GM12874 (cell line): ENCODE measurements around the gene PPP1R16B.

Experiments used
- CTCF ChIP-seq: IDR thresholded peaks from 2 replicates; pipeline ENCODE4 v1.5.1; 2011; ENCODE audit warnings: low read depth, mild to moderate bottlenecking, control low read depth, low read length, moderate library complexity; ENCODE audit not compliant: insufficient read depth

The PPP1R16B gene

DNA sequence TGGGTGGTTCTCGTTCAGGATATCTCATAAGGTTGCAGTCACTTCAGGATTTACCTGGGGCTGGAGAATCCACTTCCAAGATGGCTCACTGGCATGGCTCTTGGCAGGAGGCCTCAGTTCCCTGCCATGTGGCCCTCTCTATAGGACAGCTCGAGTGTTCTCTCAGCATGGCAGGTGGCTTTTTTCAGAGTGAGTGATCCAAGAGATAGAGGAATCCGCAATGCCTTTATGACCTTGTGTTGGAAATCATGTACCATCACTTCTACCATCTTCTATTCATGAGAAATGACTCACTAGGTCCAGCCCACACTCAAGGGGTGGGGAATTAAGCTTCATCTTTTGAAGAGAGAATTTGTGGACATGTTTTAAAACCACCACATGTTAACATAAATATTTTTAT, 37.8 kb downstream of the PPP1R16B start:
- TF ChIP-seq CTCF = no peak

DNA sequence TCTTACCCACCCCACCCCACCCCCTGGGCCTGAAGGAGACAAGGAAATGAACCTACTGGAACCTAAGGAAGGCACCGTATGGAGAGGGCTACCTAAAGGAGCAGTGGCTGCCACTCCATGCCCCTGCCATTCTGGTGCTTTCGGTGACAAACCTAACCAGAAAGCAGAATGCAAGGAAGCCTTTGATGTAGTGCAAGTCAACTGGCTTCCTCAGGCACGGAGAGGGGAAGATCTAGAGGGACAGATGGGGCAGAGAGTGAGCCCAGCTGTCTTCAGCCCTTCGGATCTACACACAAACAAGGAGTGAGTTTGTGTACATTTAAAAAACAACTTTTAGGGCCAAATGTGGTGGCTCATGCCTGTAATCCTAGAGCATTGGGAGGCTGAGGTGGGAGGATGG, 39.5 kb downstream of the PPP1R16B start:
- no peak for TF ChIP-seq CTCF

DNA sequence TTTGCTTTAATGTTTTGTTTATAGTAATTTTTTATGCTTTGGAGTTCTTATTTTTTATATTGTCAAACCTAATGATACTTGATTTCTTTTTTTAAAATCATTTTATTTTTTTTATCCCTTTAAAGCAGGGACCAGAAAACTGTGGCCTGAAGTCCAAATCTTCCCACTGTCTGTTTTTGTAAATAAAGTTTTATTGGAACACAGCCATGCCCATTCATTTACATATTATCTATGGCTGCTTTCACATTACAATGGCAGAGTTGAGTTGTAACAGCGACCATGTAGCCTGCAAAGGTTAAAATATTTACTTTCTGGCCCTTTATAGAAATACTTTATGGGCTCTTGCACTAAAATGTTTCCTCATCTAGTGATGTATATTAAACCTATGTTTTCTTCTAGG, 42.3 kb downstream of the PPP1R16B start:
- no peak for TF ChIP-seq CTCF

- TF ChIP-seq CTCF = no peak
These were observed 48.3 kb downstream of the PPP1R16B start for GRCh38 chr20:38853759-38854158.

- TF ChIP-seq CTCF = no peak
These were observed 49.2 kb downstream of the PPP1R16B start for GRCh38 chr20:38854654-38855066.

- no peak for TF ChIP-seq CTCF
These were observed 49.9 kb downstream of the PPP1R16B start for GRCh38 chr20:38855356-38855755.

GRCh38 chr20:38856570-38856969, 51.1 kb downstream of the PPP1R16B start:
- no peak for TF ChIP-seq CTCF

DNA sequence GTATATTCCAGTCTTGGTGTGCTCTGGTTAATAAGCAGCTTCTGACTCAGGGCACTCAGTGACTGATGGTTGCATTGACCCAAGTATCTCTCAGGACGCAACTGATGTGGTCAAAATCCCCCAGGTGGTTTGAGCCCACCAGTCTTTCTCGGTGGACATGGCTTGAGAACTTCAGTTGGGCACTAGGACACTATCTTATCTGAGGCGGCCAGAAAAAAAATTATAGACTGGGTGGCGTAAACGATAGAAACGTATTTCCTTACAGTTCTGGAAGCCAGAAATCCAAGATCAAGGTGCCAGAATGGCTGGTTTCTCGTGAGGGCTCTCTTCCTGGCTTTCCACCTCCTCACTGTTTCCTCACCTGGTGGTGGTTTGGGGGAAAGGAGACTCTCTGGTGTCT, 52.2 kb downstream of the PPP1R16B start:
- no peak for TF ChIP-seq CTCF
